ENCODE measurements around the gene PRR9.
"Not testable (repeated sequence)": the region's sequence is repeated elsewhere in the genome, so short reads cannot be mapped to it uniquely, and the experiment has no call there.

PRR9 gene

DNA sequence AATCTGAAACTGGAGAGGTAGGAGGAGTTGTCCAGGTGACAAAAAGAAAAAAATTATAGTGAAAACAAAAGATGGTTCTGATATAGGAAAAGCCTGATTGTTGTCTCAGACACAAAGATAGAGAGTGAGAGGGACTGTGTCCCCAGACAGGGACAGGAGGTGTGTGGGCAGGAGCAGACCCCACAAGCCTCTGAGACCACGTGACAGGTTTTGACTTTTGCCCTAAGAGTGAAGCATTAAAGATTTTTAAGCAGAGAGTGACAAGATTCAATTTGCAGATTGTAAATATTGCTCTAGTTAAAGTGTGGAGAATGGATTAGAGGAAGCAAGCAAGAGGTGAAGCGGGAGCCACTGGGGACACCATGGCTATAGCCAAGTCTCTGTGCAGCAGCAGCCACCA is 10.4 kb downstream of the PRR9 start:
- DNase-seq (ENCODE audit: low read depth) = no peak
- no peak overlapping the region for H3K4me3 ChIP-seq (ENCODE audit: control insufficient read depth, low read depth, low read length)

DNA sequence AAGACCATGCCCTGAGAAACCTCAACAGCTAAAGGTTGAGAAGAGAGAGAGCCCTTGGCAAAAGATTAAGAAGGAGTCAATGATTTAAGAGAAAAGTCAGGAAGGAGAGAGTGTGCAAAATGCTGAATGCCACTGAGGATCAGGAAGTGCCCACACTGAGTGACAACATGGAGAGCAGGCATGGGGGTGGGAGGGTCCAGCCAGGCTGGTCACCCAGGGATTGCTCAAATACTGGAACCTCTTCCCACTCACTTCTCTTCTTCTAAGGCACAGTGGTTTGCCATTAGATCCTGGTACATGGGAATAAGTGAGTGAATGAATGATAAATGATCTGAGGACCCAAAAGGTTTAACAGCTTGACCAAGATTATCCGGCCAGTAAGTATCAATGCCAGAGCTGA is 11.1 kb downstream of the PRR9 start:
- H3K4me3 ChIP-seq (ENCODE audit: control insufficient read depth, low read depth, low read length) = no peak overlapping the region
- TF ChIP-seq, protein P1, sequence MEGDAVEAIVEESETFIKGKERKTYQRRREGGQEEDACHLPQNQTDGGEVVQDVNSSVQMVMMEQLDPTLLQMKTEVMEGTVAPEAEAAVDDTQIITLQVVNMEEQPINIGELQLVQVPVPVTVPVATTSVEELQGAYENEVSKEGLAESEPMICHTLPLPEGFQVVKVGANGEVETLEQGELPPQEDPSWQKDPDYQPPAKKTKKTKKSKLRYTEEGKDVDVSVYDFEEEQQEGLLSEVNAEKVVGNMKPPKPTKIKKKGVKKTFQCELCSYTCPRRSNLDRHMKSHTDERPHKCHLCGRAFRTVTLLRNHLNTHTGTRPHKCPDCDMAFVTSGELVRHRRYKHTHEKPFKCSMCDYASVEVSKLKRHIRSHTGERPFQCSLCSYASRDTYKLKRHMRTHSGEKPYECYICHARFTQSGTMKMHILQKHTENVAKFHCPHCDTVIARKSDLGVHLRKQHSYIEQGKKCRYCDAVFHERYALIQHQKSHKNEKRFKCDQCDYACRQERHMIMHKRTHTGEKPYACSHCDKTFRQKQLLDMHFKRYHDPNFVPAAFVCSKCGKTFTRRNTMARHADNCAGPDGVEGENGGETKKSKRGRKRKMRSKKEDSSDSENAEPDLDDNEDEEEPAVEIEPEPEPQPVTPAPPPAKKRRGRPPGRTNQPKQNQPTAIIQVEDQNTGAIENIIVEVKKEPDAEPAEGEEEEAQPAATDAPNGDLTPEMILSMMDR (conservative IDR thresholded peaks at IDR 0.05; ENCODE audit: control insufficient read depth, insufficient read depth, low read depth, low read length) = no peak
- no peak for DNase-seq (ENCODE audit: low read depth)

More for the DNA sequence above, 10.4 kb downstream of the PRR9 start:
- TF ChIP-seq, protein P1 (conservative IDR thresholded peaks at IDR 0.05; ENCODE audit: control insufficient read depth, insufficient read depth, low read depth, low read length) = no peak

DNA sequence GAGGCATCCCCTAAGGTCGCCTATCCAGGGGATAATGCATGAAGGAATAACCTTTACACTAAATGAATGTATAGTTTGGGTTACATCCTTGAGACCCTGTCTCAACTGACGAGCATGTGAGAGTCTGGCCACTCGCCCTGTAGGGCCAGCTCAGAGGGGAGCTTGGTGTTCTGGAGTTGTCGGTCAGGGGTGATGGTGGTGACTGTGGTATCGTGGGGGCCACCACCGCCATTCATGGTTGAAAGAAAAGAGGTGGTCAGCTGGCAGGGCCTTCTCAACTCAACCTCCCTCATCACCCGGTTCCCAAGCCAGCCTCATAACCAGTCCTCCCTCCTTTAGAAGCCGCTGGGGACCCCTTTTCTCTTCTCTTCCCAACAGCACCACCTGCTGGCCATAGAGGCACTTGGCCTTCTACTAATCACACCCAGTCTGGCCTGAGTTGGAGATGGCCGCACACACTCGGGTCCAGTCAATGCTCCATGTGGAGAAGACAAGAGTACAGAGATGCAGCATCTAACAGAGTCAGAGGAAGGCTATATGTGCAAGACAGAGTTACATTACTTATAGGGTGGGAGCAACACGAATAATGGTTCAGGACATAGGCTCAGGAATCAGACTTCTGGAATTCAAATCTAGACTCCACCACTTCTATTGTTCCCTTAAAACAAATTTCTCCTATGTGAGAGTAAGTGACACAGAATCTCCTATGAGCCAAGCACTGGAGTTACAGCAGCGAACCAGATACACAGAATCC is 11.9 kb downstream of the PRR9 start:
- H3K4me3 ChIP-seq (ENCODE audit: control insufficient read depth, low read depth, low read length) = not testable (repeated sequence)
- TF ChIP-seq, protein P1 (conservative IDR thresholded peaks at IDR 0.05; ENCODE audit: control insufficient read depth, insufficient read depth, low read depth, low read length) = peak; percentile 37
- peak; percentile 4 for DNase-seq (ENCODE audit: low read depth)

DNA sequence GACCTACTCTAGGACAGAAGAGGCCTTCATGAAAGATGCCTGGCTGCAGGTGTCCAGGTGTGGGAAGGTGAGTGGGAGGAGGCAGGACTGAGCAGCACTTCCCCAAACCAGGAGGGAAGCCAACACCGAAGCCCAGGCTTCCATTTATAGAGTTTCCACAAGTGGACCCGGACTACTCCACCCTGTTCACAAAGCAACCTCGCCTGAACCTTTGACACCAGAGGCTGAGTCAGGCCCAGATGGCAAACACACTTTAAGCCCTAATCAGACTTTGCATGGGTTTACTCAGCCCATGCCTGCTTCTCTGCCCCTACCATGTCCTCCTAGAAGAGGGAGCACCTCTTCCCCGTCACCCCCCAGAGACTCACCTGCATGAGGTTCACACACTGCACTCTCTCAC is 14.0 kb downstream of the PRR9 start:
- no peak overlapping the region for H3K4me3 ChIP-seq (ENCODE audit: control insufficient read depth, low read depth, low read length)
- TF ChIP-seq, protein P1 (conservative IDR thresholded peaks at IDR 0.05; ENCODE audit: control insufficient read depth, insufficient read depth, low read depth, low read length) = no peak
- DNase-seq (ENCODE audit: low read depth) = no peak

DNA sequence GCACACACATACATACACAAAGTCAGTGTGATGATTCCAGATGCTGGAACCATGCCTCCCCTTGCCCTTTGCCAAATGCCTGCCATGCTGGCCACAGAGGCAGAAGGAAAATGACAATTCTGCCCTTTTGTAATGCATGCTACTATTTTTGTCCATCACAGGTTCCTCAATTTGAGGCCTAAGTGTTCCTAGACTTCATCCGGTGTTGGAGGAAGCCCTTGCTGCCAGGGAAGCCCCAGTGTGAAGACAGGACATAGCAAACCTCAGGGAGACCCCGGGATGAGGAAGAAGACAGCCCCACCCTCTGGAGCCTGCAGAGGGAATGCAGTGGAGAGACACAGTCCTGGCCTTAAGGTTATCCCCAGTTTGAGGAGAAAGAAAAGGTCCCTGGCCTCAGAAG is 14.4 kb downstream of the PRR9 start:
- no peak for DNase-seq (ENCODE audit: low read depth)
- no peak overlapping the region for H3K4me3 ChIP-seq (ENCODE audit: control insufficient read depth, low read depth, low read length)
- TF ChIP-seq, protein P1 (conservative IDR thresholded peaks at IDR 0.05; ENCODE audit: control insufficient read depth, insufficient read depth, low read depth, low read length) = no peak

DNA sequence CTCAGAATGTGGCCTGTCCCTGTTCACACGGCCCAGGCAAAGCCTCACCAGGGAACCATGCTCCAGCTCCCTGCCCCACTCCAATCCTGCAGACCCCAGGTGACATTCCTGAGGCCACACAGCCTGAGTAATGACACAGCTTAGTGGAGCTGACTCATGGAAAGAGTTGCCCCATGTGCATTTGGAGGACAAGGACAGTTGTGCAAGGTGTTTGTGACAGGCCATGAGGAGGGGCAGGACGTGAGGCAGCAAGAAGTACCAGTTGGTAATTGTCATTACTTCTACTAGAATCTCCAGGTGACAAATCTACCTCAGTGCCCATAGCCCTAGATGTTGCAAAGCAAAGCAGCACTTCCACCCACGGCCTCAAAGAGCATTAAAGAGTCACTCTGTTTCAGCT is 15.2 kb downstream of the PRR9 start:
- H3K4me3 ChIP-seq (ENCODE audit: control insufficient read depth, low read depth, low read length) = no peak overlapping the region
- TF ChIP-seq, protein P1 (conservative IDR thresholded peaks at IDR 0.05; ENCODE audit: control insufficient read depth, insufficient read depth, low read depth, low read length) = no peak
- DNase-seq (ENCODE audit: low read depth) = no peak
